B cell (primary cell): ENCODE data around the gene BMERB1. TPM values are rescaled to one million over a fixed set of nuclear protein-coding genes. Genes with fewer than 3 reads are reported as not detected.

ENCODE experiments used
- ATAC-seq: fragments of 200-7000 bp; cut with Tn5 transposase; one replicate; pipeline ENCODE4 v1.10.0; 2021; ENCODE audit warnings: low read depth, mild to moderate bottlenecking, moderate number of reproducible peaks, moderate library complexity
- CTCF ChIA-PET: fragments of 350-600 bp; sonication (Branson Sonifier 250); formaldehyde crosslinking; loops from one replicate; lab custom pipeline; 2021; ENCODE audit warnings: antibody characterized with exemption, inconsistent platforms; lab: Charles Lee
- POLR2A ChIA-PET: fragments of 350-600 bp; sonication (Branson Sonifier 250); formaldehyde crosslinking; loops from one replicate; lab custom pipeline; 2021; ENCODE audit warnings: antibody characterized with exemption; lab: Charles Lee
- DNase-seq: peaks from one replicate; pipeline ENCODE4 v3.0.0; 2013
- H2AFZ ChIP-seq: 2 replicates; pipeline ENCODE4 v1.6.1; 2012; ENCODE audit warnings: mild to moderate bottlenecking, low read depth, low read length; ENCODE audit not compliant: insufficient read depth, poor library complexity, severe bottlenecking
- H3K27ac ChIP-seq, 2 donors: 1 replicate in 1 of 2; 2 replicates in 1 of 2; pipeline ENCODE4 v1.5.1; 2012 to 2013; ENCODE audit warnings: low read length in 2 of 2, mild to moderate bottlenecking in 2 of 2, moderate library complexity in 1 of 2
- H3K27me3 ChIP-seq, 4 experiments: fragments of 200-600 bp in 1 of 4; sonication (generic) in 1 of 4; replicated peaks in 1 of 4; 1 replicate in 2 of 4; 2 replicates in 2 of 4; pipeline versions ENCODE4 v1.6.1 to v1.7.0; 2013 to 2016; ENCODE audit warnings: low read length in 3 of 4, mild to moderate bottlenecking in 2 of 4, mixed read lengths in 1 of 4, moderate library complexity in 1 of 4; ENCODE audit not compliant: insufficient read depth in 4 of 4, control insufficient read depth in 3 of 4; ENCODE audit errors: control extremely low read depth in 1 of 4
- H3K36me3 ChIP-seq, 2 experiments: replicated peaks in 1 of 2; 1 replicate in 1 of 2; 2 replicates in 1 of 2; pipeline versions ENCODE4 v1.6.1 to v1.7.1; 2013; ENCODE audit warnings: low read length in 1 of 2; ENCODE audit not compliant: insufficient read depth in 2 of 2, control insufficient read depth in 1 of 2; ENCODE audit errors: control extremely low read depth in 1 of 2, extremely low read depth in 1 of 2
- H3K4me1 ChIP-seq, 2 donors: fragments of 200-600 bp in 1 of 2; sonication (generic) in 1 of 2; 1 replicate in 1 of 2; 2 replicates in 1 of 2; pipeline versions ENCODE4 v1.5.1 to v1.6.1; 2013 to 2017; ENCODE audit warnings: low read length in 2 of 2; ENCODE audit not compliant: control insufficient read depth in 2 of 2, insufficient read depth in 2 of 2
- H3K4me2 ChIP-seq: replicated peaks from 2 replicates; pipeline ENCODE3; 2012; ENCODE audit warnings: mild to moderate bottlenecking, low read depth, low read length; ENCODE audit not compliant: poor library complexity, severe bottlenecking
- H3K4me3 ChIP-seq, 5 experiments: fragments of 200-600 bp in 1 of 5; sonication (generic) in 1 of 5; 1 replicate in 3 of 5; 2 replicates in 2 of 5; pipeline versions ENCODE4 v1.5.1 to v1.7.0; 2011 to 2016; ENCODE audit warnings: low read length in 4 of 5, mild to moderate bottlenecking in 4 of 5, low read depth in 2 of 5, control low read depth in 1 of 5, moderate library complexity in 1 of 5; ENCODE audit not compliant: insufficient read depth in 1 of 5; ENCODE audit errors: control extremely low read depth in 1 of 5, extremely low read depth in 1 of 5
- H3K79me2 ChIP-seq: fragments of 200-600 bp; sonication (generic); one replicate; pipeline ENCODE4 v1.6.0; 2016; ENCODE audit warnings: low read length; ENCODE audit not compliant: control insufficient read depth, insufficient read depth
- H3K9ac ChIP-seq: fragments of 200-600 bp; sonication (generic); 2 replicates; pipeline ENCODE4 v1.6.1; 2017; ENCODE audit warnings: mild to moderate bottlenecking, low read length, moderate library complexity
- H3K9me3 ChIP-seq, 3 donors: one replicate each; pipeline versions ENCODE4 v1.6.1 to v1.7.1; 2013; ENCODE audit warnings: low read length in 2 of 3; ENCODE audit not compliant: control insufficient read depth in 2 of 3, insufficient read depth in 1 of 3; ENCODE audit errors: control extremely low read depth in 1 of 3
- H4K20me1 ChIP-seq: 2 replicates; pipeline ENCODE4 v1.6.0; 2012; ENCODE audit warnings: mild to moderate bottlenecking, low read length; ENCODE audit not compliant: insufficient read depth, control insufficient read depth, poor library complexity, severe bottlenecking
- H3K27ac Mint-ChIP-seq: one replicate; pipeline ENCODE4 v1.8.0; 2021; ENCODE audit warnings: mixed read lengths
- H3K27me3 Mint-ChIP-seq: one replicate; pipeline ENCODE4 v1.8.0; 2021; ENCODE audit warnings: mixed read lengths
- H3K4me1 Mint-ChIP-seq: one replicate; pipeline ENCODE4 v1.8.0; 2021; ENCODE audit warnings: mixed read lengths
- H3K4me3 Mint-ChIP-seq: one replicate; pipeline ENCODE4 v1.8.0; 2021; ENCODE audit warnings: mixed read lengths
- H3K9me3 Mint-ChIP-seq: one replicate; pipeline ENCODE4 v1.8.0; 2022; ENCODE audit warnings: mixed read lengths; ENCODE audit not compliant: insufficient read depth
- CTCF ChIP-seq: fragments of 200-600 bp; IDR thresholded peaks from one replicate; pipeline ENCODE4 v1.8.0; 2022; ENCODE audit warnings: antibody characterized with exemption, mild to moderate bottlenecking
- EZH2 ChIP-seq: IDR thresholded peaks from 2 replicates; pipeline ENCODE4 v1.6.1; 2012; ENCODE audit warnings: borderline replicate concordance, low read depth, mild to moderate bottlenecking, moderate library complexity, low read length; ENCODE audit not compliant: insufficient read depth, poor library complexity, severe bottlenecking
- WGBS: methylation state at CpG from one replicate; pipeline ENCODE4 v1.1.5; 2013; ENCODE audit warnings: missing lambda C conversion rate; ENCODE audit not compliant: insufficient coverage; 5-methylcytosine and 5-hydroxymethylcytosine counted together
- intact Hi-C: fragments of 100-400 bp; cut with micrococcal nuclease; formaldehyde crosslinking; loops from one replicate; pipeline ENCODE4 v1.10.0; 2022
- polyA plus RNA-seq: library from polyadenylated mRNA; depleted of rRNA; stranded (reverse); fragments of >200 nt; gene quantifications from 2 replicates; pipeline ENCODE4 v1.2.3, GENCODE V29; 2012
- total RNA-seq, 2 donors: library from RNA; stranded (reverse); fragments of 120-200 nt in 1 of 2; gene quantifications; 1 replicate in 1 of 2; 2 replicates in 1 of 2; pipeline versions ENCODE4 v1.2.3 to v1.2.4, GENCODE V29; 2013 to 2022

Gene BMERB1
- total and polyA plus RNA-seq, 2 donors (not counting 1 experiment from before 2014, with no cell fraction given), result 2.2 to 11.2 TPM

DNA sequence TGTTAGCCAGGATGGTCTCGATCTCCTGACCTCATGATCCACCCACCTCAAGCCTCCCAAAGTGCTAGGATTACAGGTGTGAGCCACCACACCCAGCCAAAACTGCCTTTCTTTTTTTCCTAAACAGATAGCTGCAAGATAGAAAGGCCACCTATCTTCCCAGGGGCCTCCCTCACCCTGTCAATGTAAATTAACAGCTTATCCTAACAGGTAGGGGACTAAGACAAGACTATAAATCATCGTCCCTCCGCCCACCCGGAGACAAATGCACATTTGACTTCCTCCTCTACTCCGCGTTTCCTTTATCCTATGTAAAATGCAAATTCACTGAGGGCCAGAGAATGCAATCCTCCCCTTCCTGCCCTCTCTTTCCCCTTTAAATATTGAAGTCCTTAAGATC, 137.2 kb downstream of the BMERB1 start:
- H3K9me3 Mint-ChIP-seq, result peaks cover 13% of the 10 kb centered on the region
- Histone ChIP-seq H4K20me1 (no peaks in the 10 kb centered on the region), H2AFZ (no peak overlapping the region), H3K4me1 (no peaks in the 10 kb centered on the region), H3K4me3 (no peak overlapping the region), H3K27ac (no peak overlapping the region), H3K4me2 (no peak overlapping the region), H3K36me3 (no peaks in the 10 kb centered on the region), H3K9me3 (peaks cover 0 to 12% (median 0%) of the 10 kb centered on the region in 3 donors), H3K9ac (no peak overlapping the region), H3K79me2 (no peaks in the 10 kb centered on the region), H3K27me3 (no peaks in the 10 kb centered on the region)
- intact Hi-C loops, result no loop called here
- WGBS, result 25% methylated on average over 5 of the region's 6 CpGs
- peaks cover 4% of the 10 kb centered on the region for H3K4me1 Mint-ChIP-seq
- DNase-seq (no peak), ATAC-seq (no peak)
- H3K27me3 Mint-ChIP-seq, result no peaks in the 10 kb centered on the region
- POLR2A ChIA-PET, result no interaction called here
- no peak overlapping the region for H3K4me3 Mint-ChIP-seq
- H3K27ac Mint-ChIP-seq, result no peak overlapping the region
- no peak for TF ChIP-seq CTCF
- TF ChIP-seq EZH2, result no peak
- CTCF ChIA-PET, result no interaction called here

- 40% methylated on average over 4 of the region's 9 CpGs for WGBS
- Mint-ChIP-seq H3K27me3 (no peaks in the 10 kb centered on the region), H3K4me1 (peaks cover 7% of the 10 kb centered on the region), H3K9me3 (peaks cover 13% of the 10 kb centered on the region), H3K4me3 (no peak overlapping the region), H3K27ac (no peak overlapping the region)
- Histone ChIP-seq H3K9ac (no peak overlapping the region), H3K4me3 (no peak overlapping the region), H3K4me2 (no peak overlapping the region), H3K27ac (no peak overlapping the region), H3K27me3 (no peaks in the 10 kb centered on the region), H3K36me3 (no peaks in the 10 kb centered on the region), H4K20me1 (no peaks in the 10 kb centered on the region), H2AFZ (no peak overlapping the region), H3K4me1 (no peaks in the 10 kb centered on the region), H3K9me3 (peaks cover 0 to 13% (median 0%) of the 10 kb centered on the region in 3 donors), H3K79me2 (no peaks in the 10 kb centered on the region)
- DNase-seq (no peak), ATAC-seq (no peak)
- TF ChIP-seq CTCF (no peak), EZH2 (no peak)
- intact Hi-C loops, result no loop called here
- ChIA-PET CTCF (no interaction called here), POLR2A (no interaction called here)
These were observed 138.1 kb downstream of the BMERB1 start for GRCh38 chr16:15572329-15573001.
